Nephron (organoid): ENCODE data around the gene MRPL3.

Experiments used
- H3K27ac Mint-ChIP-seq, 3 experiments: 2 replicates each; pipeline ENCODE4 v1.8.0; 2020; ENCODE audit warnings: mixed read lengths in 3 of 3, mild to moderate bottlenecking in 2 of 3, moderate library complexity in 1 of 3
- H3K27me3 Mint-ChIP-seq: 2 replicates; pipeline ENCODE4 v1.8.0; 2021; ENCODE audit warnings: low read depth, mild to moderate bottlenecking, moderate library complexity, mixed read lengths
- H3K36me3 Mint-ChIP-seq: 2 replicates; pipeline ENCODE4 v1.8.0; 2020; ENCODE audit warnings: low read depth, mixed read lengths
- H3K4me1 Mint-ChIP-seq: 2 replicates; pipeline ENCODE4 v1.8.0; 2020; ENCODE audit warnings: mixed read lengths
- H3K4me3 Mint-ChIP-seq, 3 experiments: 2 replicates each; pipeline ENCODE4 v1.8.0; 2020; ENCODE audit warnings: mild to moderate bottlenecking in 3 of 3, mixed read lengths in 3 of 3, moderate library complexity in 2 of 3
- H3K9me3 Mint-ChIP-seq: 2 replicates; pipeline ENCODE4 v1.8.0; 2020; ENCODE audit warnings: mixed read lengths
- CTCF ChIP-seq, 3 experiments: fragments of 200-600 bp; sonication (generic); IDR thresholded peaks; one replicate each; pipeline ENCODE4 v1.5.0; 2021; ENCODE audit warnings: antibody characterized with exemption in 3 of 3; ENCODE audit not compliant: unreplicated experiment in 3 of 3

Gene MRPL3

DNA sequence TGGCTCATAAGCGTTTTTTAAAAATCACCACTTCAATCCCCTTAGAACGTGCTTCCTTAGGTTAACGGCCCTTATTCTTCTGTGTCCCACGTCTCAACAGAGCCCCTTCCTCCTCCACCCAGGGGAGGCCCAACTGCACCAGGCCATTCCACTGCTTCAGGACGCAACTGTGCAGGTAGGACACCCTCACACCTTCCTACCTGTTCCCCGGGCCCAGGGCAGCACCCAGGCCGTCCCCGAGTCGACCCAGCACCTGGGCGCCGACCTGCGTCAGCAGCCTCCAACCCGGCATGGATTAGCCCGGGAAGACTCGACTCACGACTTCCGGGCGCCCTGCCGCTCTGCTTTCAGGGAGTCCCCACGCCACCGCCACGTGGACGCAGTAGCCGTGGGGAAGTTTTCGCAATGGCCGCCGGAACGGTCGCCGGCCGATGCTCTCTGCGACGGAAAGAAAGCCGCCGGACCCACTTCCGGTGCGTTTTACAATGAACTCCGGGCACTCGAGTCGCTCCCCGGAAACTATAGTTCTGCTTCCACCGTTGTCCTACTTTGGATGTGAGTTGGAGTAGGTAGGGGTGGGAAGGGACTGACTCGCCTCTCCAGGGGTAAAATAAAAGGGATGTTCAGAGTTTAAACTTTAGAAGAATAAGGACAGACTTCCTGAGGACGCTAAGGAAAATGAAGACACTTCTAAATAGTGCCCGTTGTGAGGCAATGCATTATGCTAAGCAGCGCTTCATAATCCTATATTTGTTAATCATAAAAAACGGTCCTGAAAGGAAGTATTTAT, at the start of gene MRPL3:
MRPL3 (minus strand) TSS at position 442 of the 790 bp plus-strand sequence; CDS start at position 292, 150 bp downstream.
- Mint-ChIP-seq H3K27me3 (peaks cover 11% of the 10 kb centered on the region), H3K4me3 (peak within 1 kb of the TSS; percentile 98 to 99 (median 98)), H3K9me3 (no peaks in the 10 kb centered on the region), H3K4me1 (peaks cover 22% of the 10 kb centered on the region), H3K27ac (peak within 1 kb of the TSS; percentile 93 to 96 (median 95)), H3K36me3 (peaks cover 28% of the 10 kb centered on the region)
- no peak for TF ChIP-seq CTCF (IDR thresholded peaks at IDR 0.05; ENCODE audit: unreplicated experiment in 3 of 3)

DNA sequence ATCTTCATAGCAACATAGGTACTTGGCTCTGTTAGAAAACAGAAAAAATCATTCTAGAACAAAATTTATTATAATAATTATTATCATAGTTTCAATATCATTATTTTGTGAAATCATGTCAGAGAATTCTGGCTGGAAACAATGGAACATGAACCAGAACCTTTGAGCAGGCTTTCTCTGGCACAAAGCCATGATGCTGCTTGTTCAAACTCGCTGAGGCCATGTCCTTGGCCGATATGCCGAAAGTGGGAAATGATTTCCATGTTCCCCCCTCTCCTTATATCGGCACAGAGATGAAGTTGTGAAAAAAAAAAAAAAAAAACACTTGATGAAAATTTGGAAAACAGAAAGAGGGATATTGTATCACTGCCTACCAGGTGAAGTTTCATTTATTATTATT, 49.0 kb upstream of the MRPL3 start:
- no peak for TF ChIP-seq CTCF (IDR thresholded peaks at IDR 0.05; ENCODE audit: unreplicated experiment in 3 of 3)

GRCh38 chr3:131550562-131551465, 48.0 kb upstream of the MRPL3 start:
- no peak overlapping the region for H3K27ac Mint-ChIP-seq
- TF ChIP-seq CTCF (IDR thresholded peaks at IDR 0.05; ENCODE audit: unreplicated experiment in 3 of 3), result no peak
- no peaks in the 10 kb centered on the region for H3K36me3 Mint-ChIP-seq
- no peak overlapping the region for H3K4me3 Mint-ChIP-seq
- peaks cover 5% of the 10 kb centered on the region for H3K27me3 Mint-ChIP-seq
- no peaks in the 10 kb centered on the region for H3K4me1 Mint-ChIP-seq
- H3K9me3 Mint-ChIP-seq, result no peaks in the 10 kb centered on the region

More for the DNA sequence above, 49.0 kb upstream of the MRPL3 start:
- no peaks in the 10 kb centered on the region for H3K9me3 Mint-ChIP-seq
- H3K27ac Mint-ChIP-seq, result no peak overlapping the region
- no peak overlapping the region for H3K4me3 Mint-ChIP-seq
- H3K36me3 Mint-ChIP-seq, result no peaks in the 10 kb centered on the region
- no peaks in the 10 kb centered on the region for H3K4me1 Mint-ChIP-seq
- H3K27me3 Mint-ChIP-seq, result peaks cover 5% of the 10 kb centered on the region

- Mint-ChIP-seq H3K4me1 (peaks cover 3% of the 10 kb centered on the region), H3K27me3 (peaks cover 5% of the 10 kb centered on the region), H3K4me3 (no peak overlapping the region), H3K36me3 (no peaks in the 10 kb centered on the region), H3K9me3 (no peaks in the 10 kb centered on the region), H3K27ac (no peak overlapping the region)
- peak in 1 of 3 experiments; percentile 28 for TF ChIP-seq CTCF (IDR thresholded peaks at IDR 0.05; ENCODE audit: unreplicated experiment in 3 of 3)
Observed at GRCh38 chr3:131549340-131549739, 46.6 kb upstream of the MRPL3 start.

- Mint-ChIP-seq H3K36me3 (no peaks in the 10 kb centered on the region), H3K4me1 (peaks cover 11% of the 10 kb centered on the region), H3K27me3 (no peaks in the 10 kb centered on the region), H3K4me3 (no peak overlapping the region), H3K9me3 (no peaks in the 10 kb centered on the region), H3K27ac (no peak overlapping the region)
- TF ChIP-seq CTCF (IDR thresholded peaks at IDR 0.05; ENCODE audit: unreplicated experiment in 3 of 3), result no peak
Observed at GRCh38 chr3:131547585-131547984, 44.8 kb upstream of the MRPL3 start.
